Stimulated activated memory B cell treated with anti-CD40 and anti-IgM and Interleukin-4, amounts not matched to agents 10 μg/mL and 1 μg/mL and 100 μg/mL, for 72 hours (primary cell): ENCODE data around the gene JCHAIN.
"Not testable (repeated sequence)": the region's sequence is repeated elsewhere in the genome, so short reads cannot be mapped to it uniquely, and the experiment has no call there.

ENCODE experiments used
- ATAC-seq: fragments of 150-1000 bp; cut with Tn5 transposase; 2 replicates; pipeline ENCODE4 v1.10.0; 2021
- H3K27ac Mint-ChIP-seq: one replicate; pipeline ENCODE4 v1.8.0; 2022; ENCODE audit warnings: mild to moderate bottlenecking, mixed read lengths
- H3K27me3 Mint-ChIP-seq: one replicate; pipeline ENCODE4 v1.8.0; 2022; ENCODE audit warnings: mixed read lengths
- H3K36me3 Mint-ChIP-seq: one replicate; pipeline ENCODE4 v1.8.0; 2022; ENCODE audit warnings: mixed read lengths
- H3K4me1 Mint-ChIP-seq: one replicate; pipeline ENCODE4 v1.8.0; 2022; ENCODE audit warnings: mixed read lengths
- H3K4me3 Mint-ChIP-seq: one replicate; pipeline ENCODE4 v1.8.0; 2022; ENCODE audit warnings: mild to moderate bottlenecking, moderate library complexity, mixed read lengths
- H3K9me3 Mint-ChIP-seq: one replicate; pipeline ENCODE4 v1.8.0; 2022; ENCODE audit warnings: mixed read lengths

The JCHAIN gene

GRCh38 chr4:70703619-70704214 lies 37.4 kb upstream of the JCHAIN start:
- peak overlapping the region; percentile 98 for H3K4me3 Mint-ChIP-seq
- no peaks in the 10 kb centered on the region for H3K27me3 Mint-ChIP-seq
- ATAC-seq: no peak
- peaks cover 25% of the 10 kb centered on the region for H3K4me1 Mint-ChIP-seq
- H3K27ac Mint-ChIP-seq: peak overlapping the region; percentile 98
- no peaks in the 10 kb centered on the region for H3K9me3 Mint-ChIP-seq
- H3K36me3 Mint-ChIP-seq: peaks cover 5% of the 10 kb centered on the region

GRCh38 chr4:70702592-70702991 lies 36.3 kb upstream of the JCHAIN start:
- H3K9me3 Mint-ChIP-seq, ATAC-seq, H3K4me3 Mint-ChIP-seq, H3K27me3 Mint-ChIP-seq, H3K36me3 Mint-ChIP-seq, H3K27ac Mint-ChIP-seq: not testable (repeated sequence)
- peaks cover 25% of the 10 kb centered on the region for H3K4me1 Mint-ChIP-seq

GRCh38 chr4:70701271-70701670 lies 35.0 kb upstream of the JCHAIN start:
- H3K27me3 Mint-ChIP-seq: no peaks in the 10 kb centered on the region
- no peaks in the 10 kb centered on the region for H3K9me3 Mint-ChIP-seq
- ATAC-seq: no peak
- H3K36me3 Mint-ChIP-seq: peaks cover 5% of the 10 kb centered on the region
- no peak overlapping the region for H3K4me3 Mint-ChIP-seq
- no peak overlapping the region for H3K27ac Mint-ChIP-seq
- H3K4me1 Mint-ChIP-seq: peaks cover 22% of the 10 kb centered on the region

- peaks cover 3% of the 10 kb centered on the region for H3K36me3 Mint-ChIP-seq
- H3K9me3 Mint-ChIP-seq: no peaks in the 10 kb centered on the region
- no peak overlapping the region for H3K4me3 Mint-ChIP-seq
- no peak for ATAC-seq
- H3K4me1 Mint-ChIP-seq: peaks cover 16% of the 10 kb centered on the region
- H3K27me3 Mint-ChIP-seq: no peaks in the 10 kb centered on the region
- no peak overlapping the region for H3K27ac Mint-ChIP-seq
Observed at GRCh38 chr4:70700712-70701111, 34.4 kb upstream of the JCHAIN start.

- H3K27me3 Mint-ChIP-seq, H3K27ac Mint-ChIP-seq, ATAC-seq, H3K36me3 Mint-ChIP-seq, H3K4me3 Mint-ChIP-seq, H3K9me3 Mint-ChIP-seq, H3K4me1 Mint-ChIP-seq: not testable (repeated sequence)
Observed at GRCh38 chr4:70698435-70698834, 32.1 kb upstream of the JCHAIN start.

- H3K36me3 Mint-ChIP-seq: peaks cover 12% of the 10 kb centered on the region
- not testable (repeated sequence) for ATAC-seq, H3K27me3 Mint-ChIP-seq, H3K27ac Mint-ChIP-seq, H3K4me3 Mint-ChIP-seq, H3K9me3 Mint-ChIP-seq
- peaks cover 24% of the 10 kb centered on the region for H3K4me1 Mint-ChIP-seq
Observed at GRCh38 chr4:70694633-70695032, 28.3 kb upstream of the JCHAIN start.

- H3K4me1 Mint-ChIP-seq: peaks cover 43% of the 10 kb centered on the region
- ATAC-seq: no peak
- no peaks in the 10 kb centered on the region for H3K27me3 Mint-ChIP-seq
- peak overlapping the region; percentile 32 for H3K27ac Mint-ChIP-seq
- no peak overlapping the region for H3K4me3 Mint-ChIP-seq
- H3K36me3 Mint-ChIP-seq: peaks cover 22% of the 10 kb centered on the region
- H3K9me3 Mint-ChIP-seq: no peaks in the 10 kb centered on the region
Observed at GRCh38 chr4:70691661-70692060, 25.4 kb upstream of the JCHAIN start.

GRCh38 chr4:70688795-70689231 lies 22.5 kb upstream of the JCHAIN start:
- Mint-ChIP-seq H3K4me3 (peak overlapping the region; percentile 98), H3K9me3 (no peaks in the 10 kb centered on the region), H3K27me3 (no peaks in the 10 kb centered on the region), H3K36me3 (peaks cover 22% of the 10 kb centered on the region), H3K27ac (peak overlapping the region; percentile 98), H3K4me1 (peaks cover 43% of the 10 kb centered on the region)
- no peak for ATAC-seq

- peak; percentile 97 for ATAC-seq
- Mint-ChIP-seq H3K27ac (peak within 1 kb of the TSS; percentile 98), H3K9me3 (no peaks in the 10 kb centered on the region), H3K27me3 (no peaks in the 10 kb centered on the region), H3K4me3 (peak within 1 kb of the TSS; percentile 98), H3K4me1 (peaks cover 44% of the 10 kb centered on the region), H3K36me3 (peaks cover 22% of the 10 kb centered on the region)
Observed at GRCh38 chr4:70687821-70688794, 21.8 kb upstream of the JCHAIN start, which contains the start of gene UTP3. UTP3 (plus strand) TSS chr4:70688532; CDS start chr4:70688678, 146 bp downstream.

GRCh38 chr4:70687392-70687791 lies 21.1 kb upstream of the JCHAIN start:
- no peak for ATAC-seq
- Mint-ChIP-seq H3K4me1 (peaks cover 48% of the 10 kb centered on the region), H3K4me3 (peak overlapping the region; percentile 98), H3K36me3 (peaks cover 22% of the 10 kb centered on the region), H3K27me3 (no peaks in the 10 kb centered on the region), H3K9me3 (no peaks in the 10 kb centered on the region), H3K27ac (peak overlapping the region; percentile 98)

GRCh38 chr4:70682142-70682541 lies 15.8 kb upstream of the JCHAIN start:
- H3K27ac Mint-ChIP-seq, H3K4me3 Mint-ChIP-seq, H3K9me3 Mint-ChIP-seq: not testable (repeated sequence)

GRCh38 chr4:70681704-70682103 lies 15.4 kb upstream of the JCHAIN start:
- H3K9me3 Mint-ChIP-seq: no peaks in the 10 kb centered on the region
- no peak overlapping the region for H3K4me3 Mint-ChIP-seq
- no peak overlapping the region for H3K27ac Mint-ChIP-seq
- H3K36me3 Mint-ChIP-seq: no peaks in the 10 kb centered on the region
- no peaks in the 10 kb centered on the region for H3K27me3 Mint-ChIP-seq
- no peak for ATAC-seq
- peaks cover 50% of the 10 kb centered on the region for H3K4me1 Mint-ChIP-seq

More at GRCh38 chr4:70682142-70682541, 15.8 kb upstream of the JCHAIN start:
- ATAC-seq, H3K27me3 Mint-ChIP-seq, H3K36me3 Mint-ChIP-seq: not testable (repeated sequence)
- peaks cover 46% of the 10 kb centered on the region for H3K4me1 Mint-ChIP-seq

GRCh38 chr4:70680934-70681333 lies 14.6 kb upstream of the JCHAIN start:
- ATAC-seq: no peak
- Mint-ChIP-seq H3K9me3 (no peaks in the 10 kb centered on the region), H3K4me3 (peak overlapping the region; percentile 50), H3K36me3 (no peaks in the 10 kb centered on the region), H3K27ac (peak overlapping the region; percentile 92), H3K4me1 (peaks cover 57% of the 10 kb centered on the region), H3K27me3 (no peaks in the 10 kb centered on the region)

- no peaks in the 10 kb centered on the region for H3K36me3 Mint-ChIP-seq
- ATAC-seq: peak; percentile 87
- H3K9me3 Mint-ChIP-seq: no peaks in the 10 kb centered on the region
- H3K4me3 Mint-ChIP-seq: peak overlapping the region; percentile 8
- H3K4me1 Mint-ChIP-seq: peaks cover 68% of the 10 kb centered on the region
- H3K27me3 Mint-ChIP-seq: no peaks in the 10 kb centered on the region
- H3K27ac Mint-ChIP-seq: peak overlapping the region; percentile 50
Observed at GRCh38 chr4:70678383-70678999, 12.2 kb upstream of the JCHAIN start.

GRCh38 chr4:70676554-70677090 lies 10.3 kb upstream of the JCHAIN start:
- no peaks in the 10 kb centered on the region for H3K36me3 Mint-ChIP-seq
- H3K27ac Mint-ChIP-seq: peak overlapping the region; percentile 50
- no peaks in the 10 kb centered on the region for H3K9me3 Mint-ChIP-seq
- H3K4me1 Mint-ChIP-seq: peaks cover 65% of the 10 kb centered on the region
- no peaks in the 10 kb centered on the region for H3K27me3 Mint-ChIP-seq
- no peak for ATAC-seq
- H3K4me3 Mint-ChIP-seq: no peak overlapping the region
